ENCODE data around the gene TSPAN4.
A peak's percentile ranks its signal among the peaks of the same experiment; 100 is the strongest.

The TSPAN4 gene

GRCh38 chr11:893008-893654, 50.5 kb downstream of the TSPAN4 start:
- DNase-seq: no peak

GRCh38 chr11:894575-895201, 52.0 kb downstream of the TSPAN4 start:
- no peak for DNase-seq

- no peak for DNase-seq
Observed at GRCh38 chr11:895331-896110, 52.9 kb downstream of the TSPAN4 start.

- DNase-seq: no peak
Observed at GRCh38 chr11:897253-898142, 54.8 kb downstream of the TSPAN4 start.

GRCh38 chr11:898143-898511, 55.5 kb downstream of the TSPAN4 start:
- no peak for DNase-seq

- no peak for DNase-seq
Observed at GRCh38 chr11:898540-899190, 56.0 kb downstream of the TSPAN4 start.

- no peak for DNase-seq
Observed at GRCh38 chr11:899724-900123, 57.1 kb downstream of the TSPAN4 start.

- no peak for DNase-seq
Observed at GRCh38 chr11:900545-900944, 57.9 kb downstream of the TSPAN4 start.

- no peak for DNase-seq
Observed at GRCh38 chr11:901452-902061, 58.9 kb downstream of the TSPAN4 start.

- no peak for DNase-seq
Observed at GRCh38 chr11:904380-904779, 61.7 kb downstream of the TSPAN4 start.

- DNase-seq: no peak
Observed at GRCh38 chr11:905952-906351, 63.3 kb downstream of the TSPAN4 start.

- no peak for DNase-seq
Observed at GRCh38 chr11:907668-908067, 65.0 kb downstream of the TSPAN4 start.

- no peak for DNase-seq
Observed at GRCh38 chr11:908273-908672, 65.6 kb downstream of the TSPAN4 start.

GRCh38 chr11:909406-909805, 66.8 kb downstream of the TSPAN4 start:
- no peak for DNase-seq

- no peak for DNase-seq
Observed at GRCh38 chr11:910044-910588, 67.5 kb downstream of the TSPAN4 start.

- DNase-seq: peak; percentile 11
Observed at GRCh38 chr11:910589-911030, 68.0 kb downstream of the TSPAN4 start, which contains the start of gene CHID1. TSS of gene CHID1 (minus strand) at chr11:910810. CDS start at chr11:904816, 5,994 bp downstream.

GRCh38 chr11:911031-911889, 68.6 kb downstream of the TSPAN4 start:
- DNase-seq: no peak

- DNase-seq: no peak
Observed at GRCh38 chr11:911890-912219, 69.2 kb downstream of the TSPAN4 start.

- DNase-seq: no peak
Observed at GRCh38 chr11:912266-912665, 69.6 kb downstream of the TSPAN4 start.

GRCh38 chr11:913043-913442, 70.4 kb downstream of the TSPAN4 start:
- DNase-seq: no peak

- no peak for DNase-seq
Observed at GRCh38 chr11:914204-914603, 71.6 kb downstream of the TSPAN4 start.
